Endothelial cell of umbilical vein (primary cell): ENCODE measurements around the gene PSMB3. TPM values are rescaled to one million over a fixed set of nuclear protein-coding genes. Genes with fewer than 3 reads are reported as not detected.

ENCODE experiments used
- BruUV-seq: library from RNA; stranded (reverse); fragments of 400-500 nt; replicated peaks from 2 replicates; lab custom pipeline; 2021; lab: Mats Ljungman, UMichigan
- CTCF ChIA-PET: fragments of 300-600, 350-600 bp; sonication (Branson Sonifier 250); formaldehyde crosslinking; loops from one replicate; lab custom pipeline; 2021; ENCODE audit warnings: antibody characterized with exemption, inconsistent platforms; lab: Charles Lee
- POLR2A ChIA-PET: fragments of 300-600, 350-600 bp; sonication (Branson Sonifier 250); formaldehyde crosslinking; loops from one replicate; lab custom pipeline; 2021; ENCODE audit warnings: antibody characterized with exemption, inconsistent platforms; lab: Charles Lee
- DNase-seq: peaks from one replicate; pipeline ENCODE4 v3.0.0-alpha.2; 2011; ENCODE audit warnings: low read depth, low spot score
- FAIRE-seq: peaks from 2 replicates; lab custom pipeline; 2011; peaks lifted over from hg19 to GRCh38; lab: Jason Lieb, UNC
- H2AFZ ChIP-seq: 2 replicates; pipeline ENCODE4 v1.6.0; 2012; ENCODE audit warnings: low read depth, low read length, control low read depth, inconsistent platforms
- H3K27ac ChIP-seq: 2 replicates; pipeline ENCODE4 v1.5.1; 2011; ENCODE audit warnings: low read depth, mild to moderate bottlenecking, control low read depth, low read length, moderate library complexity; ENCODE audit not compliant: insufficient read depth
- H3K27me3 ChIP-seq, 2 experiments: 2 replicates each; pipeline versions ENCODE4 v1.6.0 to v1.6.1; 2011; ENCODE audit warnings: low read length in 2 of 2, mixed read lengths in 1 of 2; ENCODE audit not compliant: control insufficient read depth in 2 of 2, insufficient read depth in 2 of 2
- H3K36me3 ChIP-seq, 2 experiments: 2 replicates in 1 of 2; 3 replicates in 1 of 2; pipeline ENCODE4 v1.5.1; 2011; ENCODE audit warnings: low read length in 2 of 2, mild to moderate bottlenecking in 1 of 2, moderate library complexity in 1 of 2; ENCODE audit not compliant: control insufficient read depth in 2 of 2, insufficient read depth in 2 of 2; ENCODE audit errors: extremely low read depth in 1 of 2
- H3K4me1 ChIP-seq: 3 replicates; pipeline ENCODE4 v1.5.1; 2011; ENCODE audit warnings: mild to moderate bottlenecking, low read length; ENCODE audit not compliant: control insufficient read depth, insufficient read depth; ENCODE audit errors: extremely low read depth
- H3K4me2 ChIP-seq: 2 replicates; pipeline ENCODE4 v1.6.1; 2011; ENCODE audit warnings: low read length, control low read depth, mixed read lengths; ENCODE audit not compliant: insufficient read depth
- H3K4me3 ChIP-seq, 3 experiments: fragments of 200-600 bp in 1 of 3; sonication (generic), shearing (Covaris generic) in 1 of 3; replicated peaks in 1 of 3; 2 replicates each; pipeline ENCODE4 v1.5.1; 2011 to 2016; ENCODE audit warnings: control low read depth in 3 of 3, low read length in 3 of 3, mild to moderate bottlenecking in 2 of 3, inconsistent platforms in 1 of 3, low read depth in 1 of 3, moderate library complexity in 1 of 3; ENCODE audit not compliant: insufficient read depth in 1 of 3
- H3K79me2 ChIP-seq: 2 replicates; pipeline ENCODE4 v1.6.0; 2012; ENCODE audit warnings: low read length, inconsistent platforms; ENCODE audit not compliant: control insufficient read depth, insufficient read depth
- H3K9ac ChIP-seq: replicated peaks from 2 replicates; pipeline ENCODE3; 2011; ENCODE audit warnings: low read length, control low read depth; ENCODE audit not compliant: insufficient read depth; ENCODE audit errors: extremely low read depth
- H3K9me1 ChIP-seq: replicated peaks from 3 replicates; pipeline ENCODE4 v1.6.0; 2011; ENCODE audit warnings: mild to moderate bottlenecking, low read length; ENCODE audit not compliant: control insufficient read depth, insufficient read depth; ENCODE audit errors: extremely low read depth
- H3K9me3 ChIP-seq: replicated peaks from 2 replicates; pipeline ENCODE4 v1.5.1; 2012; ENCODE audit warnings: low read length, inconsistent platforms; ENCODE audit not compliant: control insufficient read depth, insufficient read depth
- H4K20me1 ChIP-seq: replicated peaks from 2 replicates; pipeline ENCODE3; 2011; ENCODE audit warnings: mild to moderate bottlenecking, low read length; ENCODE audit not compliant: control insufficient read depth, insufficient read depth; ENCODE audit errors: extremely low read depth
- CTCF ChIP-seq, 2 donors: IDR thresholded peaks; 1 replicate in 1 of 2; 2 replicates in 1 of 2; pipeline ENCODE4 v1.5.1; 2011; ENCODE audit warnings: low read length in 2 of 2, mild to moderate bottlenecking in 2 of 2, moderate library complexity in 2 of 2, control low read depth in 1 of 2, inconsistent platforms in 1 of 2, low read depth in 1 of 2; ENCODE audit not compliant: insufficient read depth in 1 of 2; ENCODE audit errors: extremely low read depth in 1 of 2
- EZH2 ChIP-seq: IDR thresholded peaks from 2 replicates; pipeline ENCODE4 v1.6.1; 2012; ENCODE audit warnings: borderline replicate concordance, low read depth, mild to moderate bottlenecking, moderate library complexity, low read length, inconsistent platforms; ENCODE audit not compliant: severe bottlenecking
- FOS ChIP-seq: IDR thresholded peaks from 2 replicates; pipeline ENCODE4 v1.6.1; 2011; ENCODE audit warnings: mild to moderate bottlenecking, low read length, moderate library complexity, borderline replicate concordance; ENCODE audit not compliant: insufficient read depth
- GATA2 ChIP-seq: IDR thresholded peaks from 2 replicates; pipeline ENCODE4 v1.7.0; 2011; ENCODE audit warnings: low read depth, mild to moderate bottlenecking, moderate library complexity, mixed read lengths, low read length; ENCODE audit not compliant: insufficient read length, insufficient read depth
- JUN ChIP-seq: IDR thresholded peaks from 2 replicates; pipeline ENCODE4 v1.6.1; 2011; ENCODE audit warnings: borderline replicate concordance, low read depth; ENCODE audit not compliant: insufficient read length, insufficient read depth
- MYC ChIP-seq: IDR thresholded peaks from one replicate; pipeline ENCODE4 v1.6.1; 2011; ENCODE audit warnings: mild to moderate bottlenecking, low read depth, low read length
- POLR2A ChIP-seq: IDR thresholded peaks from 2 replicates; pipeline ENCODE4 v1.6.1; 2012; ENCODE audit warnings: low read depth, mild to moderate bottlenecking, control low read depth, low read length
- POLR2AphosphoS5 ChIP-seq: IDR thresholded peaks from 2 replicates; pipeline ENCODE4 v1.6.1; 2012; ENCODE audit warnings: low read depth, mild to moderate bottlenecking, control low read depth, low read length, moderate library complexity; ENCODE audit not compliant: insufficient read depth
- dilution Hi-C: fragments of 300-500 bp; cut with MboI; formaldehyde crosslinking; loops from one replicate; pipeline ENCODE4 v1.15.0; 2019; ENCODE audit warnings: low sequenced_read_pairs; ENCODE audit not compliant: extremely low pct_ligation_motif_present
- intact Hi-C: fragments of 100-400 bp; cut with micrococcal nuclease; formaldehyde crosslinking; loops from one replicate; pipeline ENCODE4 v1.10.0; 2022
- microRNA-seq: library from miRNA; unstranded; fragments of <30 nt; microRNA quantifications from one replicate; pipeline ENCODE4 v1.2.0, GENCODE V29; 2021; ENCODE audit warnings: borderline number of aligned reads, borderline replicate concordance
- polyA plus RNA-seq, 4 experiments: library from polyadenylated mRNA; depleted of rRNA in 3 of 4; stranded (reverse) in 3 of 4; unstranded in 1 of 4; fragments of >200 nt; gene quantifications; 2 replicates each; pipeline versions ENCODE4 v1.2.1 to v1.2.3, GENCODE V29; 2011 to 2012; ENCODE audit warnings: missing spikeins in 1 of 4
- small RNA-seq: library from RNA; depleted of rRNA; stranded (forward); fragments of <200 nt; gene quantifications from one replicate; pipeline ENCODE3, GENCODE V24; 2012; ENCODE audit warnings: low replicate concordance, low read depth; ENCODE audit not compliant: insufficient read depth, insufficient read length
- total RNA-seq: library from RNA; stranded (reverse); gene quantifications from 2 replicates; pipeline ENCODE4 v1.2.3, GENCODE V29; 2021
- TF ChIP-seq, protein P1 (sequence below): IDR thresholded peaks from 2 replicates; pipeline ENCODE4 v1.6.1; 2011; ENCODE audit not compliant: insufficient read depth, insufficient read length

Gene PSMB3
- total and polyA plus RNA-seq, 2 donors (not counting 3 experiments of a cell fraction or from before 2014, with no cell fraction given): 213 to 685 TPM

DNA sequence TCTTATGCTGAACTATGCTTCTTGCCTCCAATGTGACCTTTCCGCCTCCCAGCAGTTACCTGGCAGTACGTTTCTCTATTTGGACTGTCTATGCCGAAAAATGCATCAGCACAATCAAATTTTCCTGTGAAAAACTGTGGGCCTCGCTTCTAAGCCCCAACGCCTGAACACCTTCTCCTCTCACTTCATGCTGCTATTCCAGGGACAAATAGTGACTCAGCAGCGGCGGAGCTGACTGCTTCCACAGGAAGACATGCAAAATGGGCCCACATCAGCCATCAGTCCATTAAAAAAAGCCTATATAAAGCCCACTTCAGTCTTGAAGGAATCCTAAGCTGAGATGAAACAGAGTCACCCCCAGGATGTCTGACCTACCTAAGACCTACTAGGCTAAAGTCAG, 57.3 kb downstream of the PSMB3 start:
- dilution Hi-C loops (no loop called here), intact Hi-C loops (no loop called here)
- Histone ChIP-seq H3K27ac (no peak overlapping the region), H3K4me1 (no peaks in the 10 kb centered on the region), H3K27me3 (no peaks in the 10 kb centered on the region), H3K9me1 (no peaks in the 10 kb centered on the region), H2AFZ (no peak overlapping the region), H4K20me1 (no peaks in the 10 kb centered on the region), H3K4me2 (no peak overlapping the region), H3K79me2 (no peaks in the 10 kb centered on the region), H3K9me3 (no peaks in the 10 kb centered on the region), H3K4me3 (no peak overlapping the region), H3K36me3 (peaks cover 24 to 33% of the 10 kb centered on the region in 2 experiments), H3K9ac (no peak overlapping the region)
- no peak for DNase-seq
- FAIRE-seq: no peak
- BruUV-seq: no TSS peak
- POLR2A ChIA-PET: no interaction called here
- TF ChIP-seq FOS (no peak), MYC (no peak), GATA2 (no peak), POLR2A (no peak), JUN (no peak), POLR2AphosphoS5 (no peak), EZH2 (no peak), CTCF (IDR thresholded peaks at IDR 0.05; ENCODE audit: extremely low read depth in 1 of 2, insufficient read depth in 1 of 2, low read depth in 1 of 2, low read length in 2 of 2) (no peak)
- TF ChIP-seq, protein P1, sequence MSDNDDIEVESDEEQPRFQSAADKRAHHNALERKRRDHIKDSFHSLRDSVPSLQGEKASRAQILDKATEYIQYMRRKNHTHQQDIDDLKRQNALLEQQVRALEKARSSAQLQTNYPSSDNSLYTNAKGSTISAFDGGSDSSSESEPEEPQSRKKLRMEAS: no peak
- CTCF ChIA-PET: no interaction called here

Small RNAs within 50 kb of the gene (microRNA-seq; reads per million reads assigned to microRNA genes)
- not detected for gene MIR4726

Small RNAs within 50 kb of the gene (small RNA-seq; reads per million reads assigned to genes)
- gene MIR4726 (not detected), gene RNA5SP440 (not detected), gene RNU6-866P (not detected)

Other genes starting within 250 kb of the PSMB3 start
- 0.12 and 0.35 TPM in 2 replicates for gene SRCIN1, start 146.8 kb upstream of the PSMB3 start, total RNA-seq
- gene SRCIN1, start 146.8 kb upstream of the PSMB3 start, polyA plus RNA-seq: 0.15 and 0.37 TPM in 2 replicates
- gene EPOP, start 77.8 kb upstream of the PSMB3 start, total RNA-seq: 2.6 and 2.9 TPM in 2 replicates
- 0.43 and 0.54 TPM in 2 replicates for gene EPOP, start 77.8 kb upstream of the PSMB3 start, polyA plus RNA-seq
- gene MLLT6, start 47.5 kb upstream of the PSMB3 start, total RNA-seq: 85.4 and 86.6 TPM in 2 replicates
- gene MLLT6, start 47.5 kb upstream of the PSMB3 start, polyA plus RNA-seq: 32.1 and 35.7 TPM in 2 replicates
- 22.6 and 23.7 TPM in 2 replicates for gene CISD3, start 22.4 kb upstream of the PSMB3 start, total RNA-seq
- gene CISD3, start 22.4 kb upstream of the PSMB3 start, polyA plus RNA-seq: 8.7 and 11.1 TPM in 2 replicates
- gene PCGF2, start 4.4 kb upstream of the PSMB3 start, total RNA-seq: 77.5 and 78.4 TPM in 2 replicates
- gene PCGF2, start 4.4 kb upstream of the PSMB3 start, polyA plus RNA-seq: 39.8 and 45.3 TPM in 2 replicates
- 48.1 and 48.8 TPM in 2 replicates for gene PIP4K2B, start 46.8 kb downstream of the PSMB3 start, total RNA-seq
- 22.4 and 23.1 TPM in 2 replicates for gene PIP4K2B, start 46.8 kb downstream of the PSMB3 start, polyA plus RNA-seq
- gene CWC25, start 72.6 kb downstream of the PSMB3 start, total RNA-seq: 19.7 and 20.0 TPM in 2 replicates
- 12.4 and 13.8 TPM in 2 replicates for gene CWC25, start 72.6 kb downstream of the PSMB3 start, polyA plus RNA-seq
- 1,270 and 1,292 TPM in 2 replicates for gene RPL23, start 101.0 kb downstream of the PSMB3 start, total RNA-seq
- 1,232 and 1,847 TPM in 2 replicates for gene RPL23, start 101.0 kb downstream of the PSMB3 start, polyA plus RNA-seq
- gene LASP1, start 117.3 kb downstream of the PSMB3 start, total RNA-seq: 231 and 242 TPM in 2 replicates
- 214 and 247 TPM in 2 replicates for gene LASP1, start 117.3 kb downstream of the PSMB3 start, polyA plus RNA-seq
- gene FBXO47, start 214.7 kb downstream of the PSMB3 start, total RNA-seq: not detected in 2 replicates
- gene FBXO47, start 214.7 kb downstream of the PSMB3 start, polyA plus RNA-seq: not detected in 2 replicates